HepG2 (cell line): ENCODE measurements around the gene IFT172. TPM values are rescaled to one million over a fixed set of nuclear protein-coding genes. Genes with fewer than 3 reads are reported as not detected.

Source experiments
- AHR ChIP-seq: IDR thresholded peaks from 2 replicates; pipeline ENCODE4 v1.6.1; 2018; ENCODE audit warnings: missing genetic modification reagents, missing compliant biosample characterization
- ARHGAP35 ChIP-seq: sonication (generic); formaldehyde crosslinking; IDR thresholded peaks from 2 replicates; pipeline ENCODE4 v1.9.0; 2022; ENCODE audit warnings: mild to moderate bottlenecking, inconsistent platforms, moderate library complexity, missing genetic modification reagents, borderline replicate concordance
- ATF7-NPFF ChIP-seq: sonication (generic); formaldehyde crosslinking; IDR thresholded peaks from 2 replicates; pipeline ENCODE4 v1.8.1; 2023; ENCODE audit warnings: mild to moderate bottlenecking, low read depth, missing genetic modification reagents, moderate library complexity
- BORCS8-MEF2B ChIP-seq: sonication (generic); formaldehyde crosslinking; IDR thresholded peaks from 2 replicates; pipeline ENCODE4 v1.8.0; 2022; ENCODE audit warnings: mild to moderate bottlenecking, missing genetic modification reagents
- CBX2 ChIP-seq, 2 experiments: fragments of 200-600 bp in 1 of 2; sonication (generic); formaldehyde crosslinking in 1 of 2; IDR thresholded peaks; 2 replicates each; pipeline versions ENCODE4 v1.7.0 to v1.8.1; 2018 to 2022; ENCODE audit warnings: low read depth in 2 of 2, low read length in 1 of 2, mild to moderate bottlenecking in 1 of 2, missing genetic modification reagents in 1 of 2
- HOXD1 ChIP-seq: sonication (generic); formaldehyde crosslinking; IDR thresholded peaks from 2 replicates; pipeline ENCODE4 v1.5.0; 2020; ENCODE audit warnings: missing genetic modification reagents
- KLF6 ChIP-seq: IDR thresholded peaks from 2 replicates; pipeline ENCODE4 v1.8.0; 2016; ENCODE audit warnings: missing biosample characterization, missing genetic modification reagents
- NFIC ChIP-seq: IDR thresholded peaks from 2 replicates; pipeline ENCODE4 v1.6.1; 2012; ENCODE audit warnings: mild to moderate bottlenecking, low read length, inconsistent platforms
- PHF21A ChIP-seq: sonication (generic); formaldehyde crosslinking; IDR thresholded peaks from 2 replicates; pipeline ENCODE4 v1.5.0; 2020; ENCODE audit warnings: mild to moderate bottlenecking, missing genetic modification reagents
- POLR2G ChIP-seq: fragments of 200-400 bp; formaldehyde crosslinking; IDR thresholded peaks from 2 replicates; pipeline ENCODE4 v1.6.1; 2018; ENCODE audit warnings: mild to moderate bottlenecking, low read depth, low read length, moderate library complexity
- SRY ChIP-seq: sonication (generic); formaldehyde crosslinking; IDR thresholded peaks from 2 replicates; pipeline ENCODE4 v1.8.0; 2022; ENCODE audit warnings: mild to moderate bottlenecking, missing genetic modification reagents
- TCF12 ChIP-seq, 2 experiments: fragments of 450-650 bp in 1 of 2; sonication (generic) in 1 of 2; formaldehyde crosslinking in 1 of 2; IDR thresholded peaks; 2 replicates each; pipeline versions ENCODE4 v1.6.1 to v1.8.0; 2017 to 2022; ENCODE audit warnings: antibody characterized with exemption in 1 of 2, mild to moderate bottlenecking in 1 of 2, missing genetic modification reagents in 1 of 2, moderate library complexity in 1 of 2
- YEATS2 ChIP-seq: sonication (generic); formaldehyde crosslinking; IDR thresholded peaks from 2 replicates; pipeline ENCODE4 v1.4.0; 2020; ENCODE audit warnings: missing genetic modification reagents, borderline replicate concordance
- ZFAT ChIP-seq: sonication (generic); formaldehyde crosslinking; conservative IDR thresholded peaks from 2 replicates; pipeline ENCODE4 v1.8.1; 2023; ENCODE audit warnings: missing genetic modification reagents, inconsistent platforms
- ZNF160 ChIP-seq: sonication (generic); formaldehyde crosslinking; IDR thresholded peaks from 2 replicates; pipeline ENCODE4 v1.8.0; 2022; ENCODE audit warnings: mild to moderate bottlenecking, inconsistent platforms, missing genetic modification reagents
- ZNF225 ChIP-seq: sonication (generic); formaldehyde crosslinking; IDR thresholded peaks from 2 replicates; pipeline ENCODE4 v1.4.0; 2020; ENCODE audit warnings: mild to moderate bottlenecking, missing genetic modification reagents
- ZNF251 ChIP-seq: sonication (generic); formaldehyde crosslinking; IDR thresholded peaks from 2 replicates; pipeline ENCODE4 v1.9.0; 2021; ENCODE audit warnings: mild to moderate bottlenecking, missing genetic modification reagents
- ZNF343 ChIP-seq: sonication (generic); formaldehyde crosslinking; IDR thresholded peaks from 2 replicates; pipeline ENCODE4 v1.4.0; 2020; ENCODE audit warnings: mild to moderate bottlenecking, missing genetic modification reagents
- ZNF614 ChIP-seq: IDR thresholded peaks from 2 replicates; pipeline ENCODE4 v1.6.1; 2018; ENCODE audit warnings: missing biosample characterization, missing genetic modification reagents, inconsistent platforms, borderline replicate concordance
- polyA plus RNA-seq, 8 experiments: library from polyadenylated mRNA; depleted of rRNA in 3 of 8; stranded (reverse) in 7 of 8; unstranded in 1 of 8; fragments of >200 nt; fragmentation: Illumina TruSeq in 4 of 8; extraction: Trizol in 4 of 8; gene quantifications; 2 replicates each; pipeline versions ENCODE4 v1.2.1 to v1.2.3, GENCODE V29; 2011 to 2016; ENCODE audit warnings: low read depth in 4 of 8, missing spikeins in 1 of 8, mixed read lengths in 1 of 8; ENCODE audit not compliant: insufficient read depth in 1 of 8
- total RNA-seq, 5 experiments: library from RNA; depleted of rRNA; stranded (reverse); fragments of >200 nt; fragmentation: Illumina TruSeq; extraction: Trizol; gene quantifications; 2 replicates each; pipeline ENCODE4 v1.2.3, GENCODE V29; 2016; ENCODE audit warnings: low read depth in 1 of 5
- TF ChIP-seq, protein P1 (sequence below): sonication (generic); formaldehyde crosslinking; IDR thresholded peaks from 2 replicates; pipeline ENCODE4 v1.5.1; 2020; ENCODE audit warnings: missing genetic modification reagents, mild to moderate bottlenecking, borderline replicate concordance
- TF ChIP-seq, protein P2 (sequence below): fragments of 450-650 bp; IDR thresholded peaks from 2 replicates; pipeline ENCODE4 v1.6.1; 2017
- TF ChIP-seq, protein P3 (sequence below): IDR thresholded peaks from 2 replicates; pipeline ENCODE4 v1.6.1; 2016; ENCODE audit warnings: missing compliant biosample characterization, missing genetic modification reagents, borderline replicate concordance
- TF ChIP-seq, protein P4 (sequence below): sonication (generic); formaldehyde crosslinking; IDR thresholded peaks from 2 replicates; pipeline ENCODE4 v1.4.0; 2020; ENCODE audit warnings: missing genetic modification reagents
- TF ChIP-seq, protein P5 (sequence below): sonication (generic); formaldehyde crosslinking; IDR thresholded peaks from 2 replicates; pipeline ENCODE4 v1.8.0; 2023; ENCODE audit warnings: mild to moderate bottlenecking, missing genetic modification reagents

The IFT172 gene
- total and polyA plus RNA-seq, 2 of the 13 experiments (the other 11 are each of a cell fraction or from before 2014, with no cell fraction given) = 21.6 to 35.7 TPM

DNA sequence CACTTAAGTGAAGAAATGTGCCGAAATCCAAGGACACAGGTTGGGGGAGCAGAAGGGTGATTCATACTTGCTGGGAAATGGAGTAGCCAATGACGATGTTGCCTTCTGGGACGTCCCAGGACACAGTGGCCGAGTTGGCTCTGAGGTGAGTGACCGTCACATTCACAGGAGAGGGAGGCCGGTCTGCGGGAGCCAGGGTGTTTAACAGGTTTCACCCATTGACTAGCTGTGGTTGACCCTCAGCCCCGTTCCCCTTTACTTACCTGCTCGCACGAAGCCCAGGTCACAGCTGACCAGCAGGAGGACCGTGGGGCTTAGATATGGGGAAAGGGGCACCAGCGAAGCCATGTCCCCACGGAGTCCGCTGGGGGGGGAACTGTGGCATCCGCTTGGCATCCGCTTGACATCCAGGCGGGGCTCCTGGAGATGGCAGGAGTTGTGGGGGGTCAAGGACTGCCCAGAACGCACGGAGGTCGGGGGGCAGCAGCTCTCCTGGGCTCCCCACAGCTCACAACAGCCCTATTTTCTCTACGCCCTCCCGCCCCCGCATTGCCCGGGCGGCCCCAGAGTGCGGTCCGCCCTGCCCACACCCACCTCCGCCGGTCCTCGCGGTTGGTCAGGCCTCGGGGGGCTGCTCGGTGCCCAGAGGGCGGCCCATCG, 4.9 kb upstream of the IFT172 start (continued):
- TF ChIP-seq, protein P1, sequence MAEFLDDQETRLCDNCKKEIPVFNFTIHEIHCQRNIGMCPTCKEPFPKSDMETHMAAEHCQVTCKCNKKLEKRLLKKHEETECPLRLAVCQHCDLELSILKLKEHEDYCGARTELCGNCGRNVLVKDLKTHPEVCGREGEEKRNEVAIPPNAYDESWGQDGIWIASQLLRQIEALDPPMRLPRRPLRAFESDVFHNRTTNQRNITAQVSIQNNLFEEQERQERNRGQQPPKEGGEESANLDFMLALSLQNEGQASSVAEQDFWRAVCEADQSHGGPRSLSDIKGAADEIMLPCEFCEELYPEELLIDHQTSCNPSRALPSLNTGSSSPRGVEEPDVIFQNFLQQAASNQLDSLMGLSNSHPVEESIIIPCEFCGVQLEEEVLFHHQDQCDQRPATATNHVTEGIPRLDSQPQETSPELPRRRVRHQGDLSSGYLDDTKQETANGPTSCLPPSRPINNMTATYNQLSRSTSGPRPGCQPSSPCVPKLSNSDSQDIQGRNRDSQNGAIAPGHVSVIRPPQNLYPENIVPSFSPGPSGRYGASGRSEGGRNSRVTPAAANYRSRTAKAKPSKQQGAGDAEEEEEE (CRISPR knock-in tag) = no peak
- TF ChIP-seq NFIC (no peak), POLR2G (no peak), TCF12 (IDR thresholded peaks at IDR 0.05) (no peak), TCF12 (CRISPR knock-in tag; IDR thresholded peaks at IDR 0.05) (no peak), ZNF343 (CRISPR knock-in tag) (no peak), ZNF251 (no peak), ZNF225 (CRISPR knock-in tag) (no peak), AHR (CRISPR knock-in tag) (no peak), ARHGAP35 (CRISPR knock-in tag) (no peak), BORCS8-MEF2B (CRISPR knock-in tag) (no peak), KLF6 (CRISPR knock-in tag) (no peak), ATF7-NPFF (CRISPR knock-in tag) (no peak), HOXD1 (CRISPR knock-in tag) (no peak), CBX2 (IDR thresholded peaks at IDR 0.05; ENCODE audit: low read depth, low read length) (no peak), CBX2 (CRISPR knock-in tag; IDR thresholded peaks at IDR 0.05; ENCODE audit: low read depth) (no peak), PHF21A (CRISPR knock-in tag) (peak; percentile 64; the same call in 1 of the 2 replicates), ZNF614 (no peak), SRY (no peak), ZNF160 (CRISPR knock-in tag) (no peak), ZFAT (no peak), YEATS2 (CRISPR knock-in tag) (no peak)
- TF ChIP-seq, protein P2, sequence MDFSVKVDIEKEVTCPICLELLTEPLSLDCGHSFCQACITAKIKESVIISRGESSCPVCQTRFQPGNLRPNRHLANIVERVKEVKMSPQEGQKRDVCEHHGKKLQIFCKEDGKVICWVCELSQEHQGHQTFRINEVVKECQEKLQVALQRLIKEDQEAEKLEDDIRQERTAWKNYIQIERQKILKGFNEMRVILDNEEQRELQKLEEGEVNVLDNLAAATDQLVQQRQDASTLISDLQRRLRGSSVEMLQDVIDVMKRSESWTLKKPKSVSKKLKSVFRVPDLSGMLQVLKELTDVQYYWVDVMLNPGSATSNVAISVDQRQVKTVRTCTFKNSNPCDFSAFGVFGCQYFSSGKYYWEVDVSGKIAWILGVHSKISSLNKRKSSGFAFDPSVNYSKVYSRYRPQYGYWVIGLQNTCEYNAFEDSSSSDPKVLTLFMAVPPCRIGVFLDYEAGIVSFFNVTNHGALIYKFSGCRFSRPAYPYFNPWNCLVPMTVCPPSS = no peak
- TF ChIP-seq, protein P3, sequence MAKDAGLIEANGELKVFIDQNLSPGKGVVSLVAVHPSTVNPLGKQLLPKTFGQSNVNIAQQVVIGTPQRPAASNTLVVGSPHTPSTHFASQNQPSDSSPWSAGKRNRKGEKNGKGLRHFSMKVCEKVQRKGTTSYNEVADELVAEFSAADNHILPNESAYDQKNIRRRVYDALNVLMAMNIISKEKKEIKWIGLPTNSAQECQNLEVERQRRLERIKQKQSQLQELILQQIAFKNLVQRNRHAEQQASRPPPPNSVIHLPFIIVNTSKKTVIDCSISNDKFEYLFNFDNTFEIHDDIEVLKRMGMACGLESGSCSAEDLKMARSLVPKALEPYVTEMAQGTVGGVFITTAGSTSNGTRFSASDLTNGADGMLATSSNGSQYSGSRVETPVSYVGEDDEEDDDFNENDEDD = no peak
- TF ChIP-seq, protein P4, sequence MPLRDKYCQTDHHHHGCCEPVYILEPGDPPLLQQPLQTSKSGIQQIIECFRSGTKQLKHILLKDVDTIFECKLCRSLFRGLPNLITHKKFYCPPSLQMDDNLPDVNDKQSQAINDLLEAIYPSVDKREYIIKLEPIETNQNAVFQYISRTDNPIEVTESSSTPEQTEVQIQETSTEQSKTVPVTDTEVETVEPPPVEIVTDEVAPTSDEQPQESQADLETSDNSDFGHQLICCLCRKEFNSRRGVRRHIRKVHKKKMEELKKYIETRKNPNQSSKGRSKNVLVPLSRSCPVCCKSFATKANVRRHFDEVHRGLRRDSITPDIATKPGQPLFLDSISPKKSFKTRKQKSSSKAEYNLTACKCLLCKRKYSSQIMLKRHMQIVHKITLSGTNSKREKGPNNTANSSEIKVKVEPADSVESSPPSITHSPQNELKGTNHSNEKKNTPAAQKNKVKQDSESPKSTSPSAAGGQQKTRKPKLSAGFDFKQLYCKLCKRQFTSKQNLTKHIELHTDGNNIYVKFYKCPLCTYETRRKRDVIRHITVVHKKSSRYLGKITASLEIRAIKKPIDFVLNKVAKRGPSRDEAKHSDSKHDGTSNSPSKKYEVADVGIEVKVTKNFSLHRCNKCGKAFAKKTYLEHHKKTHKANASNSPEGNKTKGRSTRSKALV (CRISPR knock-in tag) = no peak
- TF ChIP-seq, protein P5, sequence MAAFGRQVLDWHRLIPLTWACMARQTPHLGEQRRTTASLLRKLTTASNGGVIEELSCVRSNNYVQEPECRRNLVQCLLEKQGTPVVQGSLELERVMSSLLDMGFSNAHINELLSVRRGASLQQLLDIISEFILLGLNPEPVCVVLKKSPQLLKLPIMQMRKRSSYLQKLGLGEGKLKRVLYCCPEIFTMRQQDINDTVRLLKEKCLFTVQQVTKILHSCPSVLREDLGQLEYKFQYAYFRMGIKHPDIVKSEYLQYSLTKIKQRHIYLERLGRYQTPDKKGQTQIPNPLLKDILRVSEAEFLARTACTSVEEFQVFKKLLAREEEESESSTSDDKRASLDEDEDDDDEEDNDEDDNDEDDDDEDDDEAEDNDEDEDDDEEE (CRISPR knock-in tag) = no peak
